Endothelial cell of umbilical vein (primary cell): Measurements from ENCODE around the gene DUSP22. TPM values are rescaled to one million over a fixed set of nuclear protein-coding genes. Genes with fewer than 3 reads are reported as not detected.

Experiments used
- BruUV-seq: library from RNA; stranded (reverse); fragments of 400-500 nt; replicated peaks from 2 replicates; lab custom pipeline; 2021; lab: Mats Ljungman, UMichigan
- CTCF ChIA-PET: fragments of 300-600, 350-600 bp; sonication (Branson Sonifier 250); formaldehyde crosslinking; loops from one replicate; lab custom pipeline; 2021; ENCODE audit warnings: antibody characterized with exemption, inconsistent platforms; lab: Charles Lee
- POLR2A ChIA-PET: fragments of 300-600, 350-600 bp; sonication (Branson Sonifier 250); formaldehyde crosslinking; loops from one replicate; lab custom pipeline; 2021; ENCODE audit warnings: antibody characterized with exemption, inconsistent platforms; lab: Charles Lee
- DNase-seq: peaks from one replicate; pipeline ENCODE4 v3.0.0-alpha.2; 2011; ENCODE audit warnings: low read depth, low spot score
- FAIRE-seq: peaks from 2 replicates; lab custom pipeline; 2011; peaks lifted over from hg19 to GRCh38; lab: Jason Lieb, UNC
- H2AFZ ChIP-seq: 2 replicates; pipeline ENCODE4 v1.6.0; 2012; ENCODE audit warnings: low read depth, low read length, control low read depth, inconsistent platforms
- H3K27ac ChIP-seq: 2 replicates; pipeline ENCODE4 v1.5.1; 2011; ENCODE audit warnings: low read depth, mild to moderate bottlenecking, control low read depth, low read length, moderate library complexity; ENCODE audit not compliant: insufficient read depth
- H3K27me3 ChIP-seq, 2 experiments: 2 replicates each; pipeline versions ENCODE4 v1.6.0 to v1.6.1; 2011; ENCODE audit warnings: low read length in 2 of 2, mixed read lengths in 1 of 2; ENCODE audit not compliant: control insufficient read depth in 2 of 2, insufficient read depth in 2 of 2
- H3K36me3 ChIP-seq, 2 experiments: 2 replicates in 1 of 2; 3 replicates in 1 of 2; pipeline ENCODE4 v1.5.1; 2011; ENCODE audit warnings: low read length in 2 of 2, mild to moderate bottlenecking in 1 of 2, moderate library complexity in 1 of 2; ENCODE audit not compliant: control insufficient read depth in 2 of 2, insufficient read depth in 2 of 2; ENCODE audit errors: extremely low read depth in 1 of 2
- H3K4me1 ChIP-seq: 3 replicates; pipeline ENCODE4 v1.5.1; 2011; ENCODE audit warnings: mild to moderate bottlenecking, low read length; ENCODE audit not compliant: control insufficient read depth, insufficient read depth; ENCODE audit errors: extremely low read depth
- H3K4me2 ChIP-seq: 2 replicates; pipeline ENCODE4 v1.6.1; 2011; ENCODE audit warnings: low read length, control low read depth, mixed read lengths; ENCODE audit not compliant: insufficient read depth
- H3K4me3 ChIP-seq, 3 experiments: fragments of 200-600 bp in 1 of 3; sonication (generic), shearing (Covaris generic) in 1 of 3; replicated peaks in 1 of 3; 2 replicates each; pipeline ENCODE4 v1.5.1; 2011 to 2016; ENCODE audit warnings: control low read depth in 3 of 3, low read length in 3 of 3, mild to moderate bottlenecking in 2 of 3, inconsistent platforms in 1 of 3, low read depth in 1 of 3, moderate library complexity in 1 of 3; ENCODE audit not compliant: insufficient read depth in 1 of 3
- H3K79me2 ChIP-seq: 2 replicates; pipeline ENCODE4 v1.6.0; 2012; ENCODE audit warnings: low read length, inconsistent platforms; ENCODE audit not compliant: control insufficient read depth, insufficient read depth
- H3K9ac ChIP-seq: replicated peaks from 2 replicates; pipeline ENCODE3; 2011; ENCODE audit warnings: low read length, control low read depth; ENCODE audit not compliant: insufficient read depth; ENCODE audit errors: extremely low read depth
- H3K9me1 ChIP-seq: replicated peaks from 3 replicates; pipeline ENCODE4 v1.6.0; 2011; ENCODE audit warnings: mild to moderate bottlenecking, low read length; ENCODE audit not compliant: control insufficient read depth, insufficient read depth; ENCODE audit errors: extremely low read depth
- H3K9me3 ChIP-seq: replicated peaks from 2 replicates; pipeline ENCODE4 v1.5.1; 2012; ENCODE audit warnings: low read length, inconsistent platforms; ENCODE audit not compliant: control insufficient read depth, insufficient read depth
- H4K20me1 ChIP-seq: replicated peaks from 2 replicates; pipeline ENCODE3; 2011; ENCODE audit warnings: mild to moderate bottlenecking, low read length; ENCODE audit not compliant: control insufficient read depth, insufficient read depth; ENCODE audit errors: extremely low read depth
- CTCF ChIP-seq, 2 donors: IDR thresholded peaks; 1 replicate in 1 of 2; 2 replicates in 1 of 2; pipeline ENCODE4 v1.5.1; 2011; ENCODE audit warnings: low read length in 2 of 2, mild to moderate bottlenecking in 2 of 2, moderate library complexity in 2 of 2, control low read depth in 1 of 2, inconsistent platforms in 1 of 2, low read depth in 1 of 2; ENCODE audit not compliant: insufficient read depth in 1 of 2; ENCODE audit errors: extremely low read depth in 1 of 2
- EZH2 ChIP-seq: IDR thresholded peaks from 2 replicates; pipeline ENCODE4 v1.6.1; 2012; ENCODE audit warnings: borderline replicate concordance, low read depth, mild to moderate bottlenecking, moderate library complexity, low read length, inconsistent platforms; ENCODE audit not compliant: severe bottlenecking
- FOS ChIP-seq: IDR thresholded peaks from 2 replicates; pipeline ENCODE4 v1.6.1; 2011; ENCODE audit warnings: mild to moderate bottlenecking, low read length, moderate library complexity, borderline replicate concordance; ENCODE audit not compliant: insufficient read depth
- GATA2 ChIP-seq: IDR thresholded peaks from 2 replicates; pipeline ENCODE4 v1.7.0; 2011; ENCODE audit warnings: low read depth, mild to moderate bottlenecking, moderate library complexity, mixed read lengths, low read length; ENCODE audit not compliant: insufficient read length, insufficient read depth
- JUN ChIP-seq: IDR thresholded peaks from 2 replicates; pipeline ENCODE4 v1.6.1; 2011; ENCODE audit warnings: borderline replicate concordance, low read depth; ENCODE audit not compliant: insufficient read length, insufficient read depth
- MYC ChIP-seq: IDR thresholded peaks from one replicate; pipeline ENCODE4 v1.6.1; 2011; ENCODE audit warnings: mild to moderate bottlenecking, low read depth, low read length
- POLR2A ChIP-seq: IDR thresholded peaks from 2 replicates; pipeline ENCODE4 v1.6.1; 2012; ENCODE audit warnings: low read depth, mild to moderate bottlenecking, control low read depth, low read length
- POLR2AphosphoS5 ChIP-seq: IDR thresholded peaks from 2 replicates; pipeline ENCODE4 v1.6.1; 2012; ENCODE audit warnings: low read depth, mild to moderate bottlenecking, control low read depth, low read length, moderate library complexity; ENCODE audit not compliant: insufficient read depth
- dilution Hi-C: fragments of 300-500 bp; cut with MboI; formaldehyde crosslinking; loops from one replicate; pipeline ENCODE4 v1.15.0; 2019; ENCODE audit warnings: low sequenced_read_pairs; ENCODE audit not compliant: extremely low pct_ligation_motif_present
- intact Hi-C: fragments of 100-400 bp; cut with micrococcal nuclease; formaldehyde crosslinking; loops from one replicate; pipeline ENCODE4 v1.10.0; 2022
- polyA plus RNA-seq, 4 experiments: library from polyadenylated mRNA; depleted of rRNA in 3 of 4; stranded (reverse) in 3 of 4; unstranded in 1 of 4; fragments of >200 nt; gene quantifications; 2 replicates each; pipeline versions ENCODE4 v1.2.1 to v1.2.3, GENCODE V29; 2011 to 2012; ENCODE audit warnings: missing spikeins in 1 of 4
- total RNA-seq: library from RNA; stranded (reverse); gene quantifications from 2 replicates; pipeline ENCODE4 v1.2.3, GENCODE V29; 2021
- TF ChIP-seq, protein P1 (sequence below): IDR thresholded peaks from 2 replicates; pipeline ENCODE4 v1.6.1; 2011; ENCODE audit not compliant: insufficient read depth, insufficient read length

DUSP22 gene
- total and polyA plus RNA-seq, 2 donors (not counting 3 experiments of a cell fraction or from before 2014, with no cell fraction given): 23.2 to 33.9 TPM

DNA sequence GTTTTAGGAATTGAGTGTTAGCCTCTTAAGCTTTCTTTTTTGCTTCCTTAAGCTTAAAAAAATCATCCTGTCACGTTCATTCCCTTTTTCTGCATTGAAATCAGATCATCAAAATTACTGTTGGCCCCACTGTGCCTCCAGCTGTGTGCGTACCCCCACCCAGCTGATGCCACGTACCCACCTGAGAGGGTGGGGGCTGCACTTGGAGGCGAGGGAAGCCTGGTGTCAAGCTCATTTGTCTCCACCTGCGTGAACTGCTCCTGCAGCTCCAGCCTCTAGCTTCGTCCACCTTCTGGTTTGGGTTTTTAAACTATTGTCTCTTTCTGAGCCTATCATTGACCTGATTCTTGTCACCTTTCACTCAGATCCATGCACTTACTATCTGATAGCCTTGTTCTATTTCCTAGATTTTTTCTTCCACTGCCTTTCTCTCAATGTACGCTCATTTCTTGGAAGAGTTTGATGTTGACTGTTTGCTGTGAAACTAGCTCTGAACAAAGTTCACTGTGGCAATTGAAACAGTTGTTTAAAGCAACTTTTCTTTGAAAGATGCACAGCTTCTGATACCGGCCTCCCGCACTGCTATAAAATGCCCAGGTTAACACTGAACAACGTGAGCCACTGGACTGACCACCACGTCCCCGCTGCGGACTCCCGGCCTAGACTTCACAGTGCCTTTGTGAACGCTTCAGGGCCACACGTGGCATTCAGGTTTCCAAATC, 69.3 kb downstream of the DUSP22 start:
- Histone ChIP-seq H3K4me2 (no peak overlapping the region), H3K36me3 (no peaks in the 10 kb centered on the region), H3K27me3 (no peaks in the 10 kb centered on the region), H3K9me1 (no peaks in the 10 kb centered on the region), H3K9me3 (peaks cover 6% of the 10 kb centered on the region), H3K4me1 (no peaks in the 10 kb centered on the region), H3K9ac (no peak overlapping the region), H4K20me1 (no peaks in the 10 kb centered on the region), H2AFZ (no peak overlapping the region), H3K4me3 (no peak overlapping the region), H3K27ac (no peak overlapping the region), H3K79me2 (no peaks in the 10 kb centered on the region)
- dilution Hi-C loops (no loop called here), intact Hi-C loops (no loop called here)
- no TSS peak for BruUV-seq
- ChIA-PET POLR2A (no interaction called here), CTCF (interaction anchor here (0.8 kb wide), 1 partner anchor 9 kb away, joined by 3 read pairs; no protein-coding TSS in a partner anchor)
- TF ChIP-seq EZH2 (no peak), JUN (no peak), POLR2A (no peak), FOS (no peak), POLR2AphosphoS5 (no peak), CTCF (IDR thresholded peaks at IDR 0.05; ENCODE audit: extremely low read depth in 1 of 2, insufficient read depth in 1 of 2, low read depth in 1 of 2, low read length in 2 of 2) (no peak), GATA2 (no peak), MYC (no peak)
- TF ChIP-seq, protein P1, sequence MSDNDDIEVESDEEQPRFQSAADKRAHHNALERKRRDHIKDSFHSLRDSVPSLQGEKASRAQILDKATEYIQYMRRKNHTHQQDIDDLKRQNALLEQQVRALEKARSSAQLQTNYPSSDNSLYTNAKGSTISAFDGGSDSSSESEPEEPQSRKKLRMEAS: no peak
- DNase-seq (no peak), FAIRE-seq (no peak)
